ENCODE measurements around the gene SSC4D. TPM values are rescaled to one million over a fixed set of nuclear protein-coding genes. Genes with fewer than 3 reads are reported as not detected.

Gene SSC4D
- total and polyA plus RNA-seq, 2 experiments from 2014 or later, result 4.9 to 11.4 TPM

DNA sequence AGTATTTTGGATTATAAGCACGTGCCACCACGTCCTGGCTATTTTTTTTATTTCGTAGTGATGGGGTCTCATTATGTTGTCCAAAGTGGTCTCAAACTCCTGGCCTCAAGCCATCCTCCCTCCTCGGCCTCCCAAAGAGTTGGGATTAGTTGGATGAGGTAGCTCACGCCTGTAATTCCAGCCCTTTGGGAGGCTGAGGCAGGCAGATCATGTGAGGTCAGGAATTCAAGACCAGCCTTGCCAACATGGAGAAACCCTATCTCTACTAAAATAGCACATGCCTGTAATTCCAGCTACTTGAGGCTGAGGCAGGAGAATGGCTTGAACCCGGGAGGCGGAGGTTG lies 28.9 kb downstream of the SSC4D start:
- H3K4me3 Mint-ChIP-seq, result peak overlapping the region; percentile 68; the same call in 2 of the 3 replicates
- DNase-seq (ENCODE audit: low spot score) (no peak), ATAC-seq (no peak)
- peaks cover 15% of the 10 kb centered on the region for H3K27me3 Mint-ChIP-seq (ENCODE audit: insufficient read depth, low read depth, poor library complexity)
- H3K4me3 ChIP-seq, result peak overlapping the region; percentile 59; the same call in 1 of the 2 replicates
- H3K27ac ChIP-seq (ENCODE audit: low read depth), result peak overlapping the region; percentile 62
- H3K9me3 Mint-ChIP-seq, result no peaks in the 10 kb centered on the region
- no peaks in the 10 kb centered on the region for H3K79me2 ChIP-seq (replicated peaks; ENCODE audit: insufficient read depth)
- H3K4me2 ChIP-seq, result peak overlapping the region; percentile 79
- no peaks in the 10 kb centered on the region for H3K36me3 Mint-ChIP-seq (ENCODE audit: low read depth)
- H3K9me2 ChIP-seq (ENCODE audit: insufficient read depth), result no peaks in the 10 kb centered on the region
- no peaks in the 10 kb centered on the region for H3K27me3 ChIP-seq (ENCODE audit: insufficient read depth)
- peaks cover 16% of the 10 kb centered on the region; the same call in 1 of the 2 replicates for H3F3A ChIP-seq (replicated peaks; ENCODE audit: low read depth)
- H3K4me1 Mint-ChIP-seq, result peaks cover 5% of the 10 kb centered on the region; the same call in 1 of the 3 replicates
- H4K20me1 ChIP-seq (replicated peaks; ENCODE audit: insufficient read depth), result no peaks in the 10 kb centered on the region
- H3K27ac Mint-ChIP-seq, result peak overlapping the region; percentile 96
- no peaks in the 10 kb centered on the region for H3K4me1 ChIP-seq (ENCODE audit: insufficient read depth)
- H3K36me3 ChIP-seq (ENCODE audit: insufficient read depth), result no peaks in the 10 kb centered on the region
- H2AFZ ChIP-seq, result no peak overlapping the region
- no peak for TF ChIP-seq EZH2phosphoT487 (IDR thresholded peaks at IDR 0.05; ENCODE audit: unreplicated experiment)
- TF ChIP-seq JUNB (IDR thresholded peaks at IDR 0.05; ENCODE audit: unreplicated experiment), result no peak
- TF ChIP-seq ZNF331 (CRISPR knock-in tag; IDR thresholded peaks at IDR 0.05; ENCODE audit: low read depth), result no peak
- TF ChIP-seq, protein P1, sequence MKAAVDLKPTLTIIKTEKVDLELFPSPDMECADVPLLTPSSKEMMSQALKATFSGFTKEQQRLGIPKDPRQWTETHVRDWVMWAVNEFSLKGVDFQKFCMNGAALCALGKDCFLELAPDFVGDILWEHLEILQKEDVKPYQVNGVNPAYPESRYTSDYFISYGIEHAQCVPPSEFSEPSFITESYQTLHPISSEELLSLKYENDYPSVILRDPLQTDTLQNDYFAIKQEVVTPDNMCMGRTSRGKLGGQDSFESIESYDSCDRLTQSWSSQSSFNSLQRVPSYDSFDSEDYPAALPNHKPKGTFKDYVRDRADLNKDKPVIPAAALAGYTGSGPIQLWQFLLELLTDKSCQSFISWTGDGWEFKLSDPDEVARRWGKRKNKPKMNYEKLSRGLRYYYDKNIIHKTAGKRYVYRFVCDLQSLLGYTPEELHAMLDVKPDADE (IDR thresholded peaks at IDR 0.05), result no peak
- no peak for TF ChIP-seq ZNF114 (CRISPR knock-in tag; IDR thresholded peaks at IDR 0.05)
- TF ChIP-seq POLR2AphosphoS5 (IDR thresholded peaks at IDR 0.05; ENCODE audit: low read depth), result no peak
- TF ChIP-seq, protein P2, sequence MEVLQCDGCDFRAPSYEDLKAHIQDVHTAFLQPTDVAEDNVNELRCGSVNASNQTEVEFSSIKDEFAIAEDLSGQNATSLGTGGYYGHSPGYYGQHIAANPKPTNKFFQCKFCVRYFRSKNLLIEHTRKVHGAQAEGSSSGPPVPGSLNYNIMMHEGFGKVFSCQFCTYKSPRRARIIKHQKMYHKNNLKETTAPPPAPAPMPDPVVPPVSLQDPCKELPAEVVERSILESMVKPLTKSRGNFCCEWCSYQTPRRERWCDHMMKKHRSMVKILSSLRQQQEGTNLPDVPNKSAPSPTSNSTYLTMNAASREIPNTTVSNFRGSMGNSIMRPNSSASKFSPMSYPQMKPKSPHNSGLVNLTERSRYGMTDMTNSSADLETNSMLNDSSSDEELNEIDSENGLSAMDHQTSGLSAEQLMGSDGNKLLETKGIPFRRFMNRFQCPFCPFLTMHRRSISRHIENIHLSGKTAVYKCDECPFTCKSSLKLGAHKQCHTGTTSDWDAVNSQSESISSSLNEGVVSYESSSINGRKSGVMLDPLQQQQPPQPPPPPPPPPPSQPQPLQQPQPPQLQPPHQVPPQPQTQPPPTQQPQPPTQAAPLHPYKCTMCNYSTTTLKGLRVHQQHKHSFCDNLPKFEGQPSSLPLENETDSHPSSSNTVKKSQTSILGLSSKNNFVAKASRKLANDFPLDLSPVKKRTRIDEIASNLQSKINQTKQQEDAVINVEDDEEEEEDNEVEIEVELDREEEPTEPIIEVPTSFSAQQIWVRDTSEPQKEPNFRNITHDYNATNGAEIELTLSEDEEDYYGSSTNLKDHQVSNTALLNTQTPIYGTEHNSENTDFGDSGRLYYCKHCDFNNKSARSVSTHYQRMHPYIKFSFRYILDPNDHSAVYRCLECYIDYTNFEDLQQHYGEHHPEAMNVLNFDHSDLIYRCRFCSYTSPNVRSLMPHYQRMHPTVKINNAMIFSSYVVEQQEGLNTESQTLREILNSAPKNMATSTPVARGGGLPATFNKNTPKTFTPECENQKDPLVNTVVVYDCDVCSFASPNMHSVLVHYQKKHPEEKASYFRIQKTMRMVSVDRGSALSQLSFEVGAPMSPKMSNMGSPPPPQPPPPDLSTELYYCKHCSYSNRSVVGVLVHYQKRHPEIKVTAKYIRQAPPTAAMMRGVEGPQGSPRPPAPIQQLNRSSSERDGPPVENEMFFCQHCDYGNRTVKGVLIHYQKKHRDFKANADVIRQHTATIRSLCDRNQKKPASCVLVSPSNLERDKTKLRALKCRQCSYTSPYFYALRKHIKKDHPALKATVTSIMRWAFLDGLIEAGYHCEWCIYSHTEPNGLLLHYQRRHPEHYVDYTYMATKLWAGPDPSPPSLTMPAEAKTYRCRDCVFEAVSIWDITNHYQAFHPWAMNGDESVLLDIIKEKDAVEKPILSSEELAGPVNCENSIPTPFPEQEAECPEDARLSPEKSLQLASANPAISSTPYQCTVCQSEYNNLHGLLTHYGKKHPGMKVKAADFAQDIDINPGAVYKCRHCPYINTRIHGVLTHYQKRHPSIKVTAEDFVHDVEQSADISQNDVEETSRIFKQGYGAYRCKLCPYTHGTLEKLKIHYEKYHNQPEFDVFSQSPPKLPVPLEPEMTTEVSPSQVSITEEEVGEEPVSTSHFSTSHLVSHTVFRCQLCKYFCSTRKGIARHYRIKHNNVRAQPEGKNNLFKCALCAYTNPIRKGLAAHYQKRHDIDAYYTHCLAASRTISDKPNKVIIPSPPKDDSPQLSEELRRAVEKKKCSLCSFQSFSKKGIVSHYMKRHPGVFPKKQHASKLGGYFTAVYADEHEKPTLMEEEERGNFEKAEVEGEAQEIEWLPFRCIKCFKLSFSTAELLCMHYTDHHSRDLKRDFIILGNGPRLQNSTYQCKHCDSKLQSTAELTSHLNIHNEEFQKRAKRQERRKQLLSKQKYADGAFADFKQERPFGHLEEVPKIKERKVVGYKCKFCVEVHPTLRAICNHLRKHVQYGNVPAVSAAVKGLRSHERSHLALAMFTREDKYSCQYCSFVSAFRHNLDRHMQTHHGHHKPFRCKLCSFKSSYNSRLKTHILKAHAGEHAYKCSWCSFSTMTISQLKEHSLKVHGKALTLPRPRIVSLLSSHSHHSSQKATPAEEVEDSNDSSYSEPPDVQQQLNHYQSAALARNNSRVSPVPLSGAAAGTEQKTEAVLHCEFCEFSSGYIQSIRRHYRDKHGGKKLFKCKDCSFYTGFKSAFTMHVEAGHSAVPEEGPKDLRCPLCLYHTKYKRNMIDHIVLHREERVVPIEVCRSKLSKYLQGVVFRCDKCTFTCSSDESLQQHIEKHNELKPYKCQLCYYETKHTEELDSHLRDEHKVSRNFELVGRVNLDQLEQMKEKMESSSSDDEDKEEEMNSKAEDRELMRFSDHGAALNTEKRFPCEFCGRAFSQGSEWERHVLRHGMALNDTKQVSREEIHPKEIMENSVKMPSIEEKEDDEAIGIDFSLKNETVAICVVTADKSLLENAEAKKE (CRISPR knock-in tag; IDR thresholded peaks at IDR 0.05), result no peak
- TF ChIP-seq, protein P3, sequence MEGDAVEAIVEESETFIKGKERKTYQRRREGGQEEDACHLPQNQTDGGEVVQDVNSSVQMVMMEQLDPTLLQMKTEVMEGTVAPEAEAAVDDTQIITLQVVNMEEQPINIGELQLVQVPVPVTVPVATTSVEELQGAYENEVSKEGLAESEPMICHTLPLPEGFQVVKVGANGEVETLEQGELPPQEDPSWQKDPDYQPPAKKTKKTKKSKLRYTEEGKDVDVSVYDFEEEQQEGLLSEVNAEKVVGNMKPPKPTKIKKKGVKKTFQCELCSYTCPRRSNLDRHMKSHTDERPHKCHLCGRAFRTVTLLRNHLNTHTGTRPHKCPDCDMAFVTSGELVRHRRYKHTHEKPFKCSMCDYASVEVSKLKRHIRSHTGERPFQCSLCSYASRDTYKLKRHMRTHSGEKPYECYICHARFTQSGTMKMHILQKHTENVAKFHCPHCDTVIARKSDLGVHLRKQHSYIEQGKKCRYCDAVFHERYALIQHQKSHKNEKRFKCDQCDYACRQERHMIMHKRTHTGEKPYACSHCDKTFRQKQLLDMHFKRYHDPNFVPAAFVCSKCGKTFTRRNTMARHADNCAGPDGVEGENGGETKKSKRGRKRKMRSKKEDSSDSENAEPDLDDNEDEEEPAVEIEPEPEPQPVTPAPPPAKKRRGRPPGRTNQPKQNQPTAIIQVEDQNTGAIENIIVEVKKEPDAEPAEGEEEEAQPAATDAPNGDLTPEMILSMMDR (conservative IDR thresholded peaks at IDR 0.05; ENCODE audit: low read depth in 2 of 2), result no peak
- no peak for TF ChIP-seq STAT1 (IDR thresholded peaks at IDR 0.05; ENCODE audit: unreplicated experiment)
